HEK293T (cell line): ENCODE data around the gene NRXN2.

Experiments used
- CTCF ChIA-PET: fragments of 350-600 bp; formaldehyde crosslinking; extraction: SDS; loops from one replicate; lab custom pipeline; 2021; ENCODE audit warnings: antibody characterized with exemption, inconsistent platforms; lab: Yijun Ruan, JAX
- POLR2A ChIA-PET: fragments of 350-600 bp; formaldehyde crosslinking; extraction: SDS; loops from one replicate; lab custom pipeline; 2020; ENCODE audit warnings: antibody characterized with exemption, inconsistent platforms; lab: Yijun Ruan, JAX
- DNase-seq: peaks from one replicate; pipeline ENCODE4 v3.0.0; 2012; ENCODE audit warnings: mixed read lengths; ENCODE audit errors: extremely low spot score
- ARNT ChIP-seq: fragments of 450-650 bp; IDR thresholded peaks from 2 replicates; pipeline ENCODE4 v1.6.1; 2017; ENCODE audit warnings: mild to moderate bottlenecking
- BHLHE40 ChIP-seq: fragments of 450-650 bp; IDR thresholded peaks from 2 replicates; pipeline ENCODE4 v1.6.1; 2016; ENCODE audit warnings: mild to moderate bottlenecking, moderate library complexity, borderline replicate concordance
- CTBP1 ChIP-seq: fragments of 450-650 bp; IDR thresholded peaks from 2 replicates; pipeline ENCODE4 v1.6.1; 2016; ENCODE audit warnings: borderline replicate concordance
- ELF4 ChIP-seq: fragments of 450-650 bp; IDR thresholded peaks from 2 replicates; pipeline ENCODE4 v1.6.1; 2017; ENCODE audit warnings: antibody characterized with exemption
- FOXA1 ChIP-seq: fragments of 450-650 bp; IDR thresholded peaks from 2 replicates; pipeline ENCODE4 v1.6.1; 2016; ENCODE audit warnings: mild to moderate bottlenecking
- FOXK2 ChIP-seq: fragments of 450-650 bp; IDR thresholded peaks from 2 replicates; pipeline ENCODE4 v1.6.1; 2016; ENCODE audit warnings: mild to moderate bottlenecking
- FOXM1 ChIP-seq: fragments of 450-650 bp; IDR thresholded peaks from 2 replicates; pipeline ENCODE4 v1.6.1; 2017; ENCODE audit warnings: mild to moderate bottlenecking, borderline replicate concordance
- HDGF ChIP-seq: fragments of 450-650 bp; IDR thresholded peaks from 2 replicates; pipeline ENCODE4 v1.6.1; 2017; ENCODE audit warnings: antibody characterized with exemption, borderline replicate concordance
- L3MBTL2 ChIP-seq: fragments of 450-650 bp; conservative IDR thresholded peaks from 2 replicates; pipeline ENCODE4 v1.6.1; 2016; ENCODE audit warnings: mild to moderate bottlenecking
- LEF1 ChIP-seq: fragments of 450-650 bp; IDR thresholded peaks from 2 replicates; pipeline ENCODE4 v1.6.1; 2017; ENCODE audit warnings: mild to moderate bottlenecking, borderline replicate concordance
- NFRKB ChIP-seq: fragments of 450-650 bp; IDR thresholded peaks from 2 replicates; pipeline ENCODE4 v1.6.1; 2016; ENCODE audit warnings: mild to moderate bottlenecking, moderate library complexity
- SP1 ChIP-seq: fragments of 450-650 bp; IDR thresholded peaks from 2 replicates; pipeline ENCODE4 v1.6.1; 2017
- SUZ12 ChIP-seq: fragments of 450-650 bp; IDR thresholded peaks from 2 replicates; pipeline ENCODE4 v1.6.1; 2016; ENCODE audit warnings: mild to moderate bottlenecking
- TARDBP ChIP-seq: fragments of 450-650 bp; IDR thresholded peaks from 2 replicates; pipeline ENCODE4 v1.6.1; 2016
- ZNF384 ChIP-seq: fragments of 450-650 bp; IDR thresholded peaks from 2 replicates; pipeline ENCODE4 v1.6.1; 2016
- TF ChIP-seq, protein P1 (sequence below): fragments of 450-650 bp; IDR thresholded peaks from 2 replicates; pipeline ENCODE4 v1.6.1; 2016

NRXN2 gene

DNA sequence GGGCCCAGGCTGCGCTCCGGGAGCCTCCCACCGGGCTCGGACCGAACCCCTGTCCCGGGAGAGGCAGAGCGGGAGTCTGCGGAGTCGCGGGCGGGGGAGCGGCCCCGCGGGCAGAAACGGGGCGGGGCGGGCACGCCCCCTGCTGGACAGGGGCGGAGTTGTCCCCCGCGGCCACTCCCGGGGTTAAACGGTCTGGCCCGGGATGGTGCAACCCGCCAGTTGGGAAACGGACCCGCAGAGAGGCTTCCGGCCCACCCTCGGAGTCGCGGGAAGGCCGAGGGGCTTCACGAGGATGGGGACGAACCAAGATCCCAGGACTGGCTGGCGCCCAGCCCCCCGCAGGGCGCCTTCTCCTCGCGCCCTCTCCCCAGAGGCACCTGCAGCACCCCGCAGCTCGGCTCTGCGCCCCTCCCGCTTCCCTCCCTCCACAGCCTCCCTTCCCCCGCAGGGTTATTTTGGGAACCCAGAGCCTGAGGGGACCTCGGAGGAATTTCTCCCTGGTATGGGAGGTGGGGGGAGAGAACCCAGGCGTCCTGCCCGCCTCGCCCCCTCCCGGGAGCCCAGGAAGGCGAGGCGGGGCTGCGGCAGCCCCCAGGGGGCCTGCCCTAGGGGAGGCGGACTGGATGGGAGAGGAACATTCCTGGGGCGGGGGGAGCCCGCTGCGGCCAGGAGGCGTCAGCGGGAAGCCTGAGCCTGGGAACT, 20.0 kb upstream of the NRXN2 start:
- TF ChIP-seq FOXA1 = no peak
- no peak for TF ChIP-seq LEF1
- 0 out of 2 replicates have a peak, but pooled peaks have one; percentile 44 for TF ChIP-seq FOXM1
- no peak for TF ChIP-seq ZNF384
- no peak for TF ChIP-seq CTBP1
- no peak for TF ChIP-seq L3MBTL2
- no peak for TF ChIP-seq NFRKB
- TF ChIP-seq ARNT = no peak
- CTCF ChIA-PET = interaction anchor here (0.6 to 2.3 kb wide), 6 partner anchors 9 to 111 kb away, joined by 3 to 14 read pairs (median 6); partner anchors contain the start of gene PYGM
- DNase-seq = peak; percentile 91
- POLR2A ChIA-PET = interaction anchor here (2.6 kb wide), 1 partner anchor 18 kb away, joined by 9 read pairs; no protein-coding TSS in a partner anchor

DNA sequence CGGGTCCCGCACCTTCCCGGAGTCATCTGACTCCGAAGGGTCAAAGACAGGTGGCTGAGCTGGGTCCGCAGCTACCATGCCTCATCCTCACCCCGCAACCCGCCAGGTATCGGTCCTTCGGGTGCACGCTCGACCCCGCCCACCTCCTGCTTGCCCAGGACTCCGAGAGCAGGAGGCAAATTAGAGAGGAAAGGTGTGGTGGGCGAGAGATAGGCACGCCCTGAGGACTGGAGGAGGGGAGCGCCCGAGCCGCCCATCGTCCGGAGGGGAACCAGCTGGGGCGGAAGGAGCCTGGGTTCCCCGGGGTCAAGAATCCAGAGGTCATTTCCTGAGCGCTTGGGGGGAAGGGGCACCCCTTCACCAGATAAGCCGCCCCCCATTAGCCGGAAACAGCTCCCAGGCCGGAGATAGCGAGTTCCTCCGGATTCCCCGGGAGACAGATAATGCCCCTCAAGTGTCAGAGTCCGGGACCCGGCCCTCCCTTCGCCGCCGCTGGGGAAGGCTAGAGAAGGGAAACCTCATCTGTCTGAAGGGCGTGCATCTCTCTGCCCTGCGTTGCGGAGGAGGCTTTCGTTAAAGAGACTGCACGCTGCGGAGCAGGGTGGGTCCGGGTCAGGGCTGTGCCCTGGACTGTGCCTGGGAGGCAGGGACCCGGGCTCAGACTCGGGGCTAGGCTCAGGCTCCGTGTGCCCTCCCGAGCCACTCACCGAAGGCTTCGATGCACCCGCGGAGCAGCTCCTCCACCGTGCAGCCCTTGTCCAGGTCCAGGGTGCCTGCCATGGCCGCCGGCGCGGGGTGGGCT, 19.3 kb upstream of the NRXN2 start:
- CTCF ChIA-PET = interaction anchor here (1.4 to 2.3 kb wide), 2 partner anchors 9 to 53 kb away, joined by 6 to 14 read pairs; no protein-coding TSS in a partner anchor
- TF ChIP-seq, protein P1, sequence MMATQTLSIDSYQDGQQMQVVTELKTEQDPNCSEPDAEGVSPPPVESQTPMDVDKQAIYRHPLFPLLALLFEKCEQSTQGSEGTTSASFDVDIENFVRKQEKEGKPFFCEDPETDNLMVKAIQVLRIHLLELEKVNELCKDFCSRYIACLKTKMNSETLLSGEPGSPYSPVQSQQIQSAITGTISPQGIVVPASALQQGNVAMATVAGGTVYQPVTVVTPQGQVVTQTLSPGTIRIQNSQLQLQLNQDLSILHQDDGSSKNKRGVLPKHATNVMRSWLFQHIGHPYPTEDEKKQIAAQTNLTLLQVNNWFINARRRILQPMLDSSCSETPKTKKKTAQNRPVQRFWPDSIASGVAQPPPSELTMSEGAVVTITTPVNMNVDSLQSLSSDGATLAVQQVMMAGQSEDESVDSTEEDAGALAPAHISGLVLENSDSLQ = no peak
- TF ChIP-seq NFRKB = no peak
- DNase-seq = no peak
- POLR2A ChIA-PET = interaction anchor here (0.6 kb wide), 1 partner anchor 36 kb away, joined by 3 read pairs; the partner anchor contains the start of gene SF1

DNA sequence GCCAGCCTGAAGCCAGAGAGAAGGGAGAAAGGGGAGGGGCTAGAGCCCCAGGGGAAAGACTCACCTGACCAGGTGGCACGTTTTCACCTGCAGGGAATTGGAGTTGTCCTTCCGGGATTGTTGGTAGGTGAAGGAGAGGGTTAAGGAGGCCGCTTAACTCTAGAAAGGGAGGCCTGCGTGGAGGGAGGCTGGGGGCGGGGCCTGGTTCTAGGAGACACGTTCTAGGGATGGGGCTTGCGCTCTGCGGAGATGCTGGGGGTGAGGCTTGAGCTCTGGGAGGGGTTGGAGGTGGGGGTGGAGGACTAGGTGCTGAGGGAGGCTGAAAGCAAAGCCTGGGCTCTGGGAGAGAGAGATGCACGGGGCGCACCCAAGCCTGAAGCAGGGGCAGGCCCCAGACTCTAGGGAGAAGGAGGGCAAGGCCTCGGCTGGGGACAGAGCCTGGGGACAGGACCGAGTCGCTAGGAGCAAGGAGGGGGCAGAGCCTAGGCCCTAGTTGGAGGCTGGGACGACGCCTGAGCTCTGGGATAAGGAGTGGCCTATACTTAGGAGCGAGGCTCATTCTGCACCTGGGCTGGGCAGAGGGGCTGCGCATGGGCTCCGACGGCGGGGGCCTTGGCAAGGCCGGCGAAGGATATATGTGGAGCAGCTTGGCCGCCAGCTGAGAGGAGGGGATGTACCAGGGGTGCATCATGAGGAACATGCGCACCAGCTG, 18.5 kb upstream of the NRXN2 start:
- no peak for DNase-seq
- ChIA-PET POLR2A (interaction anchor here (0.6 kb wide), 1 partner anchor 37 kb away, joined by 3 read pairs; the partner anchor contains the start of gene SF1), CTCF (interaction anchor here (2.3 kb wide), 1 partner anchor 53 kb away, joined by 14 read pairs; no protein-coding TSS in a partner anchor)
- TF ChIP-seq ZNF384 (no peak), L3MBTL2 (no peak), FOXM1 (no peak), HDGF (no peak), ELF4 (no peak), ARNT (no peak), FOXK2 (no peak), FOXA1 (no peak), SUZ12 (no peak), LEF1 (no peak), NFRKB (no peak), TARDBP (no peak), SP1 (no peak), BHLHE40 (no peak), CTBP1 (no peak)
- TF ChIP-seq, protein P1 = no peak

DNA sequence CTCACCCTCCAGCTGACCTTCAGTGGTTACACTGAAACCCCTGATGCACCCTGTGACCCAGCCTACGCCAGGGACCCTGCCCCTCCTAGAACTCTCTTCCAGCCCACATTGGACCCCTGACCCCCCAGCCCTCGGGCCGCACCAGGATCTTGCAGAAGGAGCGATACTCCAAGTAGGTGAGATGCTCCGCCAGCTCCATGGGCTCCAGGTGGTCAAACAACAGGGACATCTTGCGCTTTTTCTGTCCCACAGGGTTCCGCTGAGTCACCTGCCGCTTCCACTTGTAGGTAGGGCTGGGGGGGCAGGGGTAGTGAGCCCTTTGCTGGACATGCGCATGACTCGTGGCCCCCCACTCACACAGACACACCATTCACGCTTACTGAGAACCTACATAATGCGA, 16.9 kb upstream of the NRXN2 start:
- TF ChIP-seq ARNT = no peak
- CTCF ChIA-PET = no interaction called here
- no peak for DNase-seq
- POLR2A ChIA-PET = no interaction called here

DNA sequence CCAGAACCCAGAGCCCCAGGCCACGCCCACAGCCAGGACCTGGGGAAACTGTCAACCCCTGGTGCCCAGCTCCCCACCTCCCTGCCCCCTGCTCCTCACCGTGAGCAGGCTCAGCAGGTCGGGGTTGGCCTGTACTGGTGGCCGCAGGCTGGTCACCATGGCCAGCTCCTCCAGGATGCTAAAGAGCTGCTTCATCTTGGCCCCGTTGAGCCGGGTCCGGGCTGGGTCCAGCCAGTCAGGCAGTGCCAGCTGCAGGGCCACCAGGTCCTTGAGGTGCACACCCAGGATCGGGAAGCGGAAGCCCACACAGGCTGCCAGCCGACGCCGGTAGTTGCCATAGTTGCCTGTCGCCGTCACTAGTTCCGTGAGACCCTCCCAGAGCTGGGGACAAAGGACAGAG, 13.7 kb upstream of the NRXN2 start:
- ChIA-PET POLR2A (no interaction called here), CTCF (no interaction called here)
- TF ChIP-seq BHLHE40 (no peak), TARDBP (no peak), SP1 (no peak), HDGF (no peak), ELF4 (no peak), NFRKB (no peak), FOXK2 (no peak)
- no peak for DNase-seq

DNA sequence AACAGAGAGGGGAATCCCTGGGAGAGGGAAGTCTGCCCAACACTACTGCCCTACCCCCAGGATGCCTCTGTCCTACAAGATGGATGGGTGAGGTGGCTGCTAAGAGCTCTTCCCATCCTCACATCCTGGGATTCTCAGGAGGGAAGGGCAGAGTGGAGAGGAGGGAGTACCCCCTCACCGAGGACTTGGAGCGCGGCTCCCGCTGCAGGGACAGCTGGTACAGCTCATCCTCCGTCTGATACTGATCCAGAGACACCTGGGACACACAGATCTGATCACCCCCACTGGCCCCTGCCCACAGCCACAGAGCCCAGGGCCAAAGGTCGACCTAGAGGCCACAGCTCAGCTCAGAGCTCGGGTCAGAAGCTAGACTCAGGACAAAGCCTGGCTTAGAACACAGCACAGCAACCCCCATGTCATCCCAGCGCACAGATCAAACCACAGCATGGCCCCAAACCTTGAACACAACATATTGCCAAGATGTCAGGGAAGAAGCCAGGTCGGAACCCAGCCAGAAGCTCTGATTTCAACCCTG, 12.8 kb upstream of the NRXN2 start:
- DNase-seq = no peak
- POLR2A ChIA-PET = no interaction called here
- CTCF ChIA-PET = interaction anchor here (0.6 to 1.0 kb wide), 2 partner anchors 47 to 540 kb away, joined by 3 to 5 read pairs; no protein-coding TSS in a partner anchor
- TF ChIP-seq HDGF = no peak
- TF ChIP-seq NFRKB = no peak
- TF ChIP-seq ELF4 = no peak
- TF ChIP-seq TARDBP = no peak
- TF ChIP-seq SP1 = no peak
- no peak for TF ChIP-seq L3MBTL2
- no peak for TF ChIP-seq BHLHE40
- no peak for TF ChIP-seq LEF1
- no peak for TF ChIP-seq ZNF384
- no peak for TF ChIP-seq ARNT
- TF ChIP-seq FOXM1 = no peak
- TF ChIP-seq FOXA1 = no peak
- TF ChIP-seq, protein P1 = no peak
- no peak for TF ChIP-seq CTBP1
- no peak for TF ChIP-seq FOXK2
- no peak for TF ChIP-seq SUZ12
